ENCODE results near the gene KCND3.

DNA sequence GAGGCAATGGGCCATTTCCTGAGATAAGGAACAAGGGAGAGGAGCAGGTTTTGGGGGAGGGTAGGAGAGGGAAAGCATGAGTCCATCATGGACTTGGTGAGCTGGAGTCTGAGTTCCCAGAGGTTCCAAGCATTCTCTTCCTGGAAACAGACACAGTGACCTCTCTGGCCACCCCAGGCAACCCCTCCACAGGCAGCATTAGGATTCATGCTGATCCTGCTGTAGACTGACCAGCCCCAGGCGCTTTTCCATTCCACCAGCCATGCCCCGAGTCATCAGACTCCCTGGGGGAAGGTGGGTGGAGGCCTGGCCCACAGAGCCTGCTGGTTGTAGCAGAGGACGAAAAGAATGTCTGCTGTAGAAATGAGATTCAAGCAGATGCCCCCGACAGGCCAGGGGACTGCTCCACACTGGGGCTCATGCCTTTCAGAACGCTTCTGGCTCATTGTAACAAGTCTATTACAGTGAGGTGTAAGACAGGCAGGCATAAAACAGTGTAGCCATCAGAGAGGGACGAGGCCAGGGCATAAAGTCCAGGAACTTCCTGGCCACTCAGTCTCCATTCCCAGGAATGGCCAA lies 52.2 kb downstream of the KCND3 start:
- no peak for TF ChIP-seq REST (IDR thresholded peaks at IDR 0.05; ENCODE audit: unreplicated experiment)
- TF ChIP-seq CTCF (conservative IDR thresholded peaks at IDR 0.05; ENCODE audit: low read depth in 2 of 2) = no peak
- no peak for TF ChIP-seq EZH2phosphoT487 (IDR thresholded peaks at IDR 0.05; ENCODE audit: unreplicated experiment)
- TF ChIP-seq JUNB (IDR thresholded peaks at IDR 0.05; ENCODE audit: unreplicated experiment) = no peak
- no peak for TF ChIP-seq EZH2 (IDR thresholded peaks at IDR 0.05; ENCODE audit: low read depth, unreplicated experiment)
- no peak for TF ChIP-seq ETS1 (IDR thresholded peaks at IDR 0.05)
- no peak for TF ChIP-seq CREB1 (CRISPR knock-in tag; IDR thresholded peaks at IDR 0.05; ENCODE audit: low read depth)
- no peak for TF ChIP-seq ZNF331 (CRISPR knock-in tag; IDR thresholded peaks at IDR 0.05; ENCODE audit: low read depth)
